ENCODE data around the gene MSL2. TPM values are rescaled to one million over a fixed set of nuclear protein-coding genes. Genes with fewer than 3 reads are reported as not detected.

Gene MSL2
- polyA plus RNA-seq, 1 donor (not counting 4 experiments of a cell fraction or from before 2014, with no cell fraction given): 9.5 TPM

- H3K27ac ChIP-seq (ENCODE audit: control insufficient read depth, insufficient read depth, low read length): no peak overlapping the region
These were observed 43.0 kb upstream of the MSL2 start for GRCh38 chr3:136239094-136239493.

GRCh38 chr3:136237961-136238649 lies 42.0 kb upstream of the MSL2 start:
- no peak for DNase-seq (ENCODE audit: low read depth, low spot score)
- Histone ChIP-seq H4K20me1 (ENCODE audit: control insufficient read depth, extremely low read depth, insufficient read depth, low read length) (no peaks in the 10 kb centered on the region), H3K36me3 (ENCODE audit: control insufficient read depth in 2 of 2, extremely low read depth in 1 of 2, insufficient read depth in 2 of 2, low read length in 2 of 2) (no peaks in the 10 kb centered on the region), H3K79me2 (ENCODE audit: control insufficient read depth, insufficient read depth, low read length) (no peaks in the 10 kb centered on the region), H3K27ac (ENCODE audit: control insufficient read depth, insufficient read depth, low read length) (no peak overlapping the region), H3K4me1 (ENCODE audit: control insufficient read depth, extremely low read depth, insufficient read depth, low read length) (no peaks in the 10 kb centered on the region), H3K9me3 (ENCODE audit: control insufficient read depth, low read depth, low read length) (no peaks in the 10 kb centered on the region), H3K4me2 (ENCODE audit: control insufficient read depth, extremely low read depth, insufficient read depth, low read depth, low read length) (no peak overlapping the region), H3K9me1 (ENCODE audit: control insufficient read depth, extremely low read depth, insufficient read depth, low read length) (no peaks in the 10 kb centered on the region), H3K4me3 (ENCODE audit: control insufficient read depth in 2 of 3, extremely low read depth in 1 of 3, insufficient read depth in 2 of 3, low read depth in 1 of 3, low read length in 3 of 3) (no peak overlapping the region), H2AFZ (ENCODE audit: control insufficient read depth, low read length) (no peak overlapping the region), H3K27me3 (ENCODE audit: control insufficient read depth, extremely low read depth, insufficient read depth, low read length) (peaks cover 3% of the 10 kb centered on the region), H3K9ac (ENCODE audit: control insufficient read depth, extremely low read depth, insufficient read depth, low read length) (no peak overlapping the region)
- TF ChIP-seq CTCF (optimal IDR thresholded peaks at IDR 0.05 in 1 of 3, IDR thresholded peaks at IDR 0.05 in 1 of 3, conservative IDR thresholded peaks at IDR 0.05 in 1 of 3; ENCODE audit: extremely low read depth in 1 of 3, insufficient read depth in 2 of 3, low read length in 3 of 3): no peak
- TF ChIP-seq EZH2 (IDR thresholded peaks at IDR 0.05; ENCODE audit: low read length): no peak
- no peak for FAIRE-seq
- dilution Hi-C loops (cut with MboI; ENCODE audit: extremely low pct_ligation_motif_present, low sequenced_read_pairs): no loop called here

More at GRCh38 chr3:136239094-136239493, 43.0 kb upstream of the MSL2 start:
- no peak overlapping the region for H3K9ac ChIP-seq (ENCODE audit: control insufficient read depth, extremely low read depth, insufficient read depth, low read length)
- H3K4me3 ChIP-seq (ENCODE audit: control insufficient read depth in 2 of 3, extremely low read depth in 1 of 3, insufficient read depth in 2 of 3, low read depth in 1 of 3, low read length in 3 of 3): no peak overlapping the region
- H3K79me2 ChIP-seq (ENCODE audit: control insufficient read depth, insufficient read depth, low read length): no peaks in the 10 kb centered on the region
- dilution Hi-C loops (cut with MboI; ENCODE audit: extremely low pct_ligation_motif_present, low sequenced_read_pairs): no loop called here
- no peaks in the 10 kb centered on the region for H3K4me1 ChIP-seq (ENCODE audit: control insufficient read depth, extremely low read depth, insufficient read depth, low read length)
- H3K27me3 ChIP-seq (ENCODE audit: control insufficient read depth, extremely low read depth, insufficient read depth, low read length): peaks cover 3% of the 10 kb centered on the region
- no peaks in the 10 kb centered on the region for H3K9me1 ChIP-seq (ENCODE audit: control insufficient read depth, extremely low read depth, insufficient read depth, low read length)
- H4K20me1 ChIP-seq (ENCODE audit: control insufficient read depth, extremely low read depth, insufficient read depth, low read length): no peaks in the 10 kb centered on the region
- DNase-seq (ENCODE audit: low read depth, low spot score) (no peak), FAIRE-seq (no peak)
- H3K4me2 ChIP-seq (ENCODE audit: control insufficient read depth, extremely low read depth, insufficient read depth, low read depth, low read length): no peak overlapping the region
- no peaks in the 10 kb centered on the region for H3K9me3 ChIP-seq (ENCODE audit: control insufficient read depth, low read depth, low read length)
- no peak overlapping the region for H2AFZ ChIP-seq (ENCODE audit: control insufficient read depth, low read length)
- no peak for TF ChIP-seq EZH2 (IDR thresholded peaks at IDR 0.05; ENCODE audit: low read length)
- no peaks in the 10 kb centered on the region for H3K36me3 ChIP-seq (ENCODE audit: control insufficient read depth in 2 of 2, extremely low read depth in 1 of 2, insufficient read depth in 2 of 2, low read length in 2 of 2)

GRCh38 chr3:136237103-136237502 lies 41.0 kb upstream of the MSL2 start:
- Histone ChIP-seq H3K27ac (ENCODE audit: control insufficient read depth, insufficient read depth, low read length) (no peak overlapping the region), H3K4me3 (ENCODE audit: control insufficient read depth in 2 of 3, extremely low read depth in 1 of 3, insufficient read depth in 2 of 3, low read depth in 1 of 3, low read length in 3 of 3) (no peak overlapping the region), H3K4me2 (ENCODE audit: control insufficient read depth, extremely low read depth, insufficient read depth, low read depth, low read length) (no peak overlapping the region), H2AFZ (ENCODE audit: control insufficient read depth, low read length) (no peak overlapping the region), H3K9me1 (ENCODE audit: control insufficient read depth, extremely low read depth, insufficient read depth, low read length) (no peaks in the 10 kb centered on the region), H3K4me1 (ENCODE audit: control insufficient read depth, extremely low read depth, insufficient read depth, low read length) (no peaks in the 10 kb centered on the region), H3K27me3 (ENCODE audit: control insufficient read depth, extremely low read depth, insufficient read depth, low read length) (peaks cover 3% of the 10 kb centered on the region), H3K9ac (ENCODE audit: control insufficient read depth, extremely low read depth, insufficient read depth, low read length) (no peak overlapping the region), H3K36me3 (ENCODE audit: control insufficient read depth in 2 of 2, extremely low read depth in 1 of 2, insufficient read depth in 2 of 2, low read length in 2 of 2) (no peaks in the 10 kb centered on the region), H3K9me3 (ENCODE audit: control insufficient read depth, low read depth, low read length) (no peaks in the 10 kb centered on the region), H4K20me1 (ENCODE audit: control insufficient read depth, extremely low read depth, insufficient read depth, low read length) (no peaks in the 10 kb centered on the region), H3K79me2 (ENCODE audit: control insufficient read depth, insufficient read depth, low read length) (no peaks in the 10 kb centered on the region)
- DNase-seq (ENCODE audit: low read depth, low spot score): no peak
- TF ChIP-seq CTCF (optimal IDR thresholded peaks at IDR 0.05 in 1 of 3, IDR thresholded peaks at IDR 0.05 in 1 of 3, conservative IDR thresholded peaks at IDR 0.05 in 1 of 3; ENCODE audit: extremely low read depth in 1 of 3, insufficient read depth in 2 of 3, low read length in 3 of 3) (no peak), EZH2 (IDR thresholded peaks at IDR 0.05; ENCODE audit: low read length) (no peak)
- no peak for FAIRE-seq
- dilution Hi-C loops (cut with MboI; ENCODE audit: extremely low pct_ligation_motif_present, low sequenced_read_pairs): no loop called here

Measured in keratinocyte (primary cell).